ENCODE data around the gene PARD3B.

The PARD3B gene

GRCh38 chr2:204909791-204910190 is 364.5 kb downstream of the PARD3B start:
- no peaks in the 10 kb centered on the region for H3K9me2 ChIP-seq (replicated peaks; ENCODE audit: insufficient read depth, low read length)

GRCh38 chr2:204913312-204913711 is 368.0 kb downstream of the PARD3B start:
- Histone ChIP-seq H4K20me1 (ENCODE audit: insufficient read depth, low read length) (no peaks in the 10 kb centered on the region), H3K36me3 (replicated peaks; ENCODE audit: insufficient read depth, low read length) (no peaks in the 10 kb centered on the region), H3F3A (ENCODE audit: insufficient read depth, low read length) (no peaks in the 10 kb centered on the region), H3K9me2 (replicated peaks; ENCODE audit: insufficient read depth, low read length) (no peaks in the 10 kb centered on the region), H3K9ac (ENCODE audit: low read length) (no peak overlapping the region), H3K4me3 (ENCODE audit: low read length) (no peak overlapping the region), H2AFZ (ENCODE audit: low read length) (no peak overlapping the region), H3K79me2 (ENCODE audit: low read length) (no peaks in the 10 kb centered on the region), H3K4me2 (ENCODE audit: low read depth, low read length) (no peak overlapping the region), H3K27me3 (replicated peaks; ENCODE audit: insufficient read depth, low read length) (no peaks in the 10 kb centered on the region), H3K4me1 (ENCODE audit: low read length) (no peaks in the 10 kb centered on the region), H3K27ac (ENCODE audit: low read length) (no peak overlapping the region), H3K9me3 (replicated peaks; ENCODE audit: insufficient read depth, low read length) (no peaks in the 10 kb centered on the region)
- no peak for DNase-seq
- no peak for TF ChIP-seq EZH2phosphoT487 (IDR thresholded peaks at IDR 0.05; ENCODE audit: low read length)
- no peak for TF ChIP-seq EZH2 (optimal IDR thresholded peaks at IDR 0.05; ENCODE audit: low read depth, low read length)
- TF ChIP-seq, protein P1, sequence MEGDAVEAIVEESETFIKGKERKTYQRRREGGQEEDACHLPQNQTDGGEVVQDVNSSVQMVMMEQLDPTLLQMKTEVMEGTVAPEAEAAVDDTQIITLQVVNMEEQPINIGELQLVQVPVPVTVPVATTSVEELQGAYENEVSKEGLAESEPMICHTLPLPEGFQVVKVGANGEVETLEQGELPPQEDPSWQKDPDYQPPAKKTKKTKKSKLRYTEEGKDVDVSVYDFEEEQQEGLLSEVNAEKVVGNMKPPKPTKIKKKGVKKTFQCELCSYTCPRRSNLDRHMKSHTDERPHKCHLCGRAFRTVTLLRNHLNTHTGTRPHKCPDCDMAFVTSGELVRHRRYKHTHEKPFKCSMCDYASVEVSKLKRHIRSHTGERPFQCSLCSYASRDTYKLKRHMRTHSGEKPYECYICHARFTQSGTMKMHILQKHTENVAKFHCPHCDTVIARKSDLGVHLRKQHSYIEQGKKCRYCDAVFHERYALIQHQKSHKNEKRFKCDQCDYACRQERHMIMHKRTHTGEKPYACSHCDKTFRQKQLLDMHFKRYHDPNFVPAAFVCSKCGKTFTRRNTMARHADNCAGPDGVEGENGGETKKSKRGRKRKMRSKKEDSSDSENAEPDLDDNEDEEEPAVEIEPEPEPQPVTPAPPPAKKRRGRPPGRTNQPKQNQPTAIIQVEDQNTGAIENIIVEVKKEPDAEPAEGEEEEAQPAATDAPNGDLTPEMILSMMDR (IDR thresholded peaks at IDR 0.05; ENCODE audit: low read length) = no peak

More at GRCh38 chr2:204909791-204910190, 364.5 kb downstream of the PARD3B start:
- H3K27ac ChIP-seq (ENCODE audit: low read length) = no peak overlapping the region
- H3K9me3 ChIP-seq (replicated peaks; ENCODE audit: insufficient read depth, low read length) = no peaks in the 10 kb centered on the region
- H3K4me3 ChIP-seq (ENCODE audit: low read length) = no peak overlapping the region
- H3K4me1 ChIP-seq (ENCODE audit: low read length) = no peaks in the 10 kb centered on the region
- H4K20me1 ChIP-seq (ENCODE audit: insufficient read depth, low read length) = no peaks in the 10 kb centered on the region
- no peak for DNase-seq
- H3K9ac ChIP-seq (ENCODE audit: low read length) = no peak overlapping the region
- H3F3A ChIP-seq (ENCODE audit: insufficient read depth, low read length) = no peaks in the 10 kb centered on the region
- no peaks in the 10 kb centered on the region for H3K36me3 ChIP-seq (replicated peaks; ENCODE audit: insufficient read depth, low read length)
- H3K27me3 ChIP-seq (replicated peaks; ENCODE audit: insufficient read depth, low read length) = no peaks in the 10 kb centered on the region
- no peak overlapping the region for H3K4me2 ChIP-seq (ENCODE audit: low read depth, low read length)
- H3K79me2 ChIP-seq (ENCODE audit: low read length) = no peaks in the 10 kb centered on the region
- no peak for TF ChIP-seq EZH2phosphoT487 (IDR thresholded peaks at IDR 0.05; ENCODE audit: low read length)
- no peak for TF ChIP-seq EZH2 (optimal IDR thresholded peaks at IDR 0.05; ENCODE audit: low read depth, low read length)
- TF ChIP-seq, protein P1 (IDR thresholded peaks at IDR 0.05; ENCODE audit: low read length) = no peak
- no peak overlapping the region for H2AFZ ChIP-seq (ENCODE audit: low read length)

DNA sequence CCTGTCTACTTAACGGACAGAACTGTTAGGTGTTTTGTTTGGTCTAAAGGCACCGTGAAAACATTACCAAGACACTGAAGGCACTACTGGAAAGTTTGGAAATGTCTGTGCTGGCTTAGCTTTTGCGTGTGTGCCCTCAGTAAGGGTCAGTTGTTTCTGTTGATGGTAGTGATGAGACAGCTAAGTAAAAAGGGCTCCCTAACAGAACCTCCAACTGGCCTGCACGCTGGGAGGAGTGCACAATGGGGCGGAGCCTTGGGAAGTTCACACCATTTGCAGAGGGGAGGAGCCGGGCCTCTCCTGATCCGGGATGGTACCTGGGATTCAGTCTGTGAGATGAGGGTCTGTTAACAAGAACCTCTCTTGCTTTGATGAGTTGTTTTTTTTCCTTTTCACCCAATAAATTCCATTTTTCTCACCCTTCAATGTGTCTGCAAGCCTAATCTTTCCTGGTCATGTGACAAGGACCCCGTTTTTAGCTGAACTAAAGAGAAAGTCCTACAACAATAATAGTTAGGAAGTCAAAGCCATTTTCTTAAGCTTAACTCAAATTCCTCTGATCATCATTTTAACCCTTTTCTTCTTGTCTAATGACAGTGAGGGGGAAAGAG is 368.7 kb downstream of the PARD3B start:
- no peak overlapping the region for H3K4me2 ChIP-seq (ENCODE audit: low read depth, low read length)
- no peaks in the 10 kb centered on the region for H4K20me1 ChIP-seq (ENCODE audit: insufficient read depth, low read length)
- no peaks in the 10 kb centered on the region for H3K9me2 ChIP-seq (replicated peaks; ENCODE audit: insufficient read depth, low read length)
- DNase-seq = no peak
- H3K27ac ChIP-seq (ENCODE audit: low read length) = no peak overlapping the region
- no peak overlapping the region for H3K9ac ChIP-seq (ENCODE audit: low read length)
- TF ChIP-seq EZH2 (optimal IDR thresholded peaks at IDR 0.05; ENCODE audit: low read depth, low read length) (no peak), EZH2phosphoT487 (IDR thresholded peaks at IDR 0.05; ENCODE audit: low read length) (no peak)
- TF ChIP-seq, protein P1 (IDR thresholded peaks at IDR 0.05; ENCODE audit: low read length) = no peak
- no peak overlapping the region for H2AFZ ChIP-seq (ENCODE audit: low read length)
- no peaks in the 10 kb centered on the region for H3K36me3 ChIP-seq (replicated peaks; ENCODE audit: insufficient read depth, low read length)
- no peak overlapping the region for H3K4me3 ChIP-seq (ENCODE audit: low read length)
- no peaks in the 10 kb centered on the region for H3K79me2 ChIP-seq (ENCODE audit: low read length)
- no peaks in the 10 kb centered on the region for H3K4me1 ChIP-seq (ENCODE audit: low read length)
- H3F3A ChIP-seq (ENCODE audit: insufficient read depth, low read length) = no peaks in the 10 kb centered on the region
- H3K27me3 ChIP-seq (replicated peaks; ENCODE audit: insufficient read depth, low read length) = no peaks in the 10 kb centered on the region
- no peaks in the 10 kb centered on the region for H3K9me3 ChIP-seq (replicated peaks; ENCODE audit: insufficient read depth, low read length)

Measured in MM.1S (cell line).